G401.6 (cell line): ENCODE measurements around the gene TAS2R42.

ENCODE experiments used
- FAIRE-seq: peaks from 2 replicates; lab custom pipeline; 2012; peaks lifted over from hg19 to GRCh38; lab: Jason Lieb, UNC

Gene TAS2R42, protein sequence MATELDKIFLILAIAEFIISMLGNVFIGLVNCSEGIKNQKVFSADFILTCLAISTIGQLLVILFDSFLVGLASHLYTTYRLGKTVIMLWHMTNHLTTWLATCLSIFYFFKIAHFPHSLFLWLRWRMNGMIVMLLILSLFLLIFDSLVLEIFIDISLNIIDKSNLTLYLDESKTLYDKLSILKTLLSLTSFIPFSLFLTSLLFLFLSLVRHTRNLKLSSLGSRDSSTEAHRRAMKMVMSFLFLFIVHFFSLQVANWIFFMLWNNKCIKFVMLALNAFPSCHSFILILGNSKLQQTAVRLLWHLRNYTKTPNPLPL

DNA sequence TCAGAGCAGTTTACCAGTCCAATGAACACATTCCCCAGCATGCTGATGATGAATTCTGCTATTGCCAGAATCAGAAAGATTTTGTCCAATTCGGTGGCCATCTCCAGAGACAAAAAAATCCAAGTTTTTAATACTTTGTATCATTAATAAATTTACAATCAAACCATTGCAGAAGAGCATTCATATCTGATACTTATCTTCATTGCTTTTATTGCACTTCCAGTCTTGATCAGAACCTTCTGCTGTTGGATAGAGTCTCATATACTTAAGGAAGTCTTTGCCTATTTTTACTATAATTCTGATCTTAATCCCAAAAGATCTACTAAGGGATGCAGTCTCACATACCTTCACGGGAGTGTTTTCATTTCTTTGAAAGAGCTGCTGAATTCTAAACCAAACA lies at the start of gene TAS2R42:
Gene TAS2R42 (minus strand): TSS at position 101 of the 400 bp plus-strand sequence. CDS start 0 bp downstream, at position 101.
- FAIRE-seq, result no peak

DNA sequence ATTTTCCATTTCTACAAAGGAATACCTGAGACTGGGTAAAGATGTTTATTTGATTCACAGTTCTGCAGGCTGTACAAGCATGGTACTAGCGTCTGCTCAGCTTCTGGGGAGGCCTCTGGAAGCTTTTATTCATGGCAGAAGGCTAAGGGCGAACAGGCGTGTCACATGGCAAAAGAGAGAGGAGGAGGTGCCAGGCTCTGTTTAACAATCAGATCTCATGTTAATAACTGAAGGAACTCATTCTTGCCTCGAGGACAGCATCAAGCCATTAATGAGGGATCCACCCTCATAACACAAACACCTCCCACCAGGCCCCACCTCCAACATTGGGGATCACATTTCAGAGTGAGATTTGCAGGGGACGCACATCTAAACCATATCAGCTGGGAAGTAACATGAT lies 46.8 kb upstream of the TAS2R42 start:
- FAIRE-seq, result no peak

DNA sequence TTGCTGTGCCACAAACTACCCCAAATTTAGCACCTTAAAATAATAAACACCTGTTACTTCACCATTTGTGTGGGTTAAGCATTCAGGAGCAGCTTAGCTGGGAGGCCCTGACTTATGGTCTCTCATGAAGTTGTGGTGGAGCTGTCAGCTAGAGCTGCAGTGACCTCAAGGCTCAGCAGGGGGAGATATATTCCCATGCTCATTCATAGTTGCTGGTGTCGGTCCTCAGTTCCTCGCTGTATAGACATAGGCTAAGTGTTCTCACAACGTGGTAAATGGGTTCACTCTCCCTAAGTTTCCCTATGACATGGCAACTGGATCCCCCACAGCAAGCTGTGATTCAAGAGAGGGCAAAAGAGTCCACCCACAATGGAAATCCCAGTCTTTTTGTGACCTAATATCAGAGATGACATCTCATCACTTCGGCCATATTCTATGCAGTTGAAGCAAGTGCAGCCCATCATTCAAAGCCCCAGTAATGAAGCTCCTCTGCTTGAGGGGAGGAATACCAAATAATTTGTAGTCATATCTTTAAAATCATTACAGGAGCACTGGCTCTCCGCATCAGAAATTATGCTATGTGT lies 41.7 kb upstream of the TAS2R42 start:
- peak; percentile 3 for FAIRE-seq

DNA sequence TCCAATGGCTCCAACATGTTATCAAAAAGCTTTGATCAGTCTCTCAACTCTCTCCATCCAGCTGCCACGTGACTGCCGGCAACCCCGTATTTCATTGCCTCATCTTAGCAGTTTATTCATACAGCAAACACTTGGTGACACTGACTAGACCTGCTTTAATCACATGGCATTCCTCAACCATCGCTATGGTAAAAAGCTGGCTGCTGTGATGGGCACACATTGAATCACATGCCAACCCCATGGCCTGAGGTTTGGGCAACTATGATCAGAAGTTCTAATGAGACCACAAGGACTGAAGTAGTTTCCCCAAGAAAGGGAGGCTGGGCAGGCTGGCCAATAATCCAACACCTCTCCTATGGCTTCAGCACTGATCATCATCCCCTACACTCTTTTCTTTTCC lies 40.6 kb upstream of the TAS2R42 start:
- no peak for FAIRE-seq

DNA sequence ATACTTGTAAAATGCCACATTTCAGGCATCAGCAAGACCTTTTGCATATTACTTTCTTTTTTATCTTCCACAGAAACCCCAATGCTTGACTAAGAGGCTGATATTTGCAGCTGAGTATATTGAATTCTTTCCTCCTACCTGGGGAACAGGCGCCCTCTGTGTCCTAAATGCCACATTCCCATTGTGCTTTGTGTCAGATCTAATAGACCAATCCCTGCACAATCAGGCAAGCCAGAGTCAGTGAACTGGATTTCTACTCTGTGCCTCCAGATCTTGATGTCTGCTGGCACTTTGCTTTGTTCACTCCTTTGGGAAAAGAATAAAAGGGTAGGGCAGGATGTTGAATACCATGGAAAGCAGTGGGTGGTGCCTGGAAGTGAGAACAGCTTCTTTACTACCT lies 22.4 kb upstream of the TAS2R42 start:
- FAIRE-seq, result no peak

DNA sequence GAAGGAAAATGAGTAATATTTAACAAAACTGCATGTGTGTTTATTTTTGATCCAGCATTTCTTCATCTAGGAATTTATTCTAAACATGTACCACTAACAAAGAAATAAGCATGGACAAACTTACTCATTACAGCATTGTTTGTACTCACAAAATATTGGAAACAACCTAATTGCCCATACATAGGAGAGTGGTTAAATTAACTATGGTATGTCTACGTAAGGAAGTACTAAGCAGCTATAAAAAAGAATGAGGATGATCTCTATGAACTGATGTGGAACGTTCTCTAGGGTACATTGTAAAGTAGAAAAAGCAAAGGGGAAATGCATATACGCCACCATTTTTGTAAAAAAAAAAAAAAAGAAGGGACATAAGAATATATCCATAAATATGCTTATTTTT lies 17.4 kb upstream of the TAS2R42 start:
- no peak for FAIRE-seq

DNA sequence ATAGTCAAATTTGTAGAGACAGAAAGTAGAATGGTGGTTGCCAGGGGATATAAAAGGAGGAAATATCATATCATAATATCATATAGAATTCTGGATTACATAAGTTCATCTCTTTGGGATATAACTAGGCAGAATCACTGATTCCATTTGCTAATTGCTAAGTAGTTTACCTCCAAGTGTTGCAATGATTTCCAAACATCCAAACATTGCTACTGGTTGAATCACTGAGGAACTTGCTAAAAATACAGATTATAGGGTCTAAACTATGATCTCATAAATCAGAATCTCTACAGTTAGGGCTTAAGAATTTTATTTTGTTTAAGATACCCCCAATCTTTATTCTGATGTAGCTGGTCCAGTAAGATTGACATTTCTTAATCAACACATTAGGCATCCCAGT lies 16.1 kb upstream of the TAS2R42 start:
- no peak for FAIRE-seq

DNA sequence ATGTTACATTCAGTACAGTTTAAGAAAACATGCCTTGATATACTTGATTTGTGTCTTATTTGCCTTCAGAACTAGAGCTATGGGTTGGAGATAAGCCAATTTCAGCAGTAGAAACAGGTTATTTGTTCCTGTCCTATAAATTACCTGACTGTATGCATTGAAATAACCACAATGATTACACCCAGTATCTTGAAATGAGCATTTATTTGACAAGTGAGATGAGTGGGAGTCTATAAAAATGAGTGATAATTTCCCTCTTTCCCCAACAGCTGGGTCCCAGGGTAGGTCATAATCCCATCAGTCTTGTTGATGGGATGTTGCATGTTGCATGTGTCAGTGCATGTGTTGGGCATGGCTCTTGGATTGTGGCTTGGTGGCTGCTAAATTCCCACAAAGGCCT lies 3.7 kb downstream of the TAS2R42 start:
- FAIRE-seq, result no peak

DNA sequence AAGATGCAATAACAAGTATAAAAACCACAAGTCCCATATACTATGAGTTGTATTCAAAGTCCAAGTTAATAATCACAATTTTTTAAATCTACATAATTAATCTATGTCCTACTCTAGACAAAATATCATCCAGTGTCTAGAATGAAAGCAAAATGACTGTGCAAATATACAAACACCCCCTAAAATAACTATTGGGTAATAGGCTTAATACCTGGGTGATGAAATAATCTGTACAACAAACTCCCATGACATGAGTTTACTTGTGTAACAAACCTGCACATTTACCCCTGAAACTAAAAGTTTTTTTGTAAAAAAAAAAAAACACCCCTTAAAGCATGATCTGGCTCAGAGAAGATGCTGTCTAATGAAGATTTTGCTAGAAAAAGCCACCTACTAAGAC lies 4.2 kb downstream of the TAS2R42 start:
- FAIRE-seq, result no peak

DNA sequence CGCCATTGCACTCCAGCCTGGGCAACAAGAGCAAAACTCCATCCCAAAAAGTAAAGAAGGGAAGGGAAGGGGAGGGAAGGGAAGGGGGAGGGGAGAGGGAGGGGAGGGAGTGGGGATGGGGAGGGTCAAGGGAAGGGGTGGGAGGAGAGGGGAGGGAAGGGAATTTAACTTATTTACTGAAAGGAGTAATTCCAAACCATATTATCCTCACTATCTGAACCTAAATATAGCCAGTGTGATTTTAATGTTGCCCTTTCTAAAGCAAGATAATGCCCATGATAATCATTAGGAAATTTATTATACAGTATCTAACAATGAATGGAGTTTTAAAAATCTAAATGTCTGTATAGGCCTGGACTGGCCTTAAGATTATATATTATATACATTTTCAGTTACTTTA lies 8.5 kb downstream of the TAS2R42 start:
- FAIRE-seq, result no peak

DNA sequence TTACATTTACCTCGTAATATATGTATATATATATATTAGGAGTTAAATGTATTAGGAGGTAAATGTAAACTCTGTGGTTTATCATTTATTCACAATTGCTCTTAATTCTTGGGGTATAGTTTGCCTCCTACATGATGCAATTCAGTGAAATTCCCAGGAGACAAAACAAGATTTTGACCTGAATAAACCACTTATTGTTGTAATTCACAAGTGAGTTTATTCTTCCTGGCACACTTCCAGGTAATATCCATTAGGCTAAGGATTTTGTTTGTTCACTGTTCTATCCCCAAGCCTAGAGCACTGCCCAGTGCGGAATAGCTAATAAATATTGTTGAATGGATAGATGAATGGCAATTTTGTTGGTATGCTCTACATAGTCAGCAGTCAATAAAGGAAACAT lies 12.7 kb downstream of the TAS2R42 start:
- FAIRE-seq, result no peak

DNA sequence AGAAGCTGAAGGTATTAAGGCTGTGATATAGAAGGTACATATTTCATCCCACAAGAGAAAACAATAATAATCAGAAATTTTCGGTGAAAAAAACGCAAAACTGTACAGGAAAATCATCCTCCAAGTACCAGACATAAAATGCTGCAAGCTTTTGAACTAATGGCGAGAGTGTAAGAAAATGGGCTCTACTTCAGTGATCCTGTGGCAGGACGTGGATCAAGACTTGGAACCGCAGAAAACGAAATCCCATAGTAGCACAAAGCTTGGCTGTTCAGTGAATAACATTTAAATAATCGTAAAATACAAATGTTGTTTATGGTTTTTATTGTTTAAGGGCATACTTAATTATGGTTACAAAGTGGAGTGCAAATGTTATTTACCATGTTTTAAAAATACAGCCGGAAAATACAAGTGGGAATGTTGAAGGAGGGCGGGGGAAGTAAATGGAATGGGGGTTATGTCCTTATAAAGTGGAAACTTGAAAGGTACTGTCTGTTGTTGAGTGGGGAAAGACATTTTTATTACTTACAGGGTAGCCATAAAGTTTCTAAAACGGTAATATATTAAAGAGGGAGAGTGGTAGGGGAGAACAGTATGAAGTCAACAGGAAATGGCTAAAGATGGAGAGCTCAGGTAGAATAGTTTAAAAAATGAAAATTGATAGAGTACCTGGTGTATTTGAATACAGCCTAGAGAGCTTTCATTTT lies 14.6 kb downstream of the TAS2R42 start:
- peak; percentile 63 for FAIRE-seq

DNA sequence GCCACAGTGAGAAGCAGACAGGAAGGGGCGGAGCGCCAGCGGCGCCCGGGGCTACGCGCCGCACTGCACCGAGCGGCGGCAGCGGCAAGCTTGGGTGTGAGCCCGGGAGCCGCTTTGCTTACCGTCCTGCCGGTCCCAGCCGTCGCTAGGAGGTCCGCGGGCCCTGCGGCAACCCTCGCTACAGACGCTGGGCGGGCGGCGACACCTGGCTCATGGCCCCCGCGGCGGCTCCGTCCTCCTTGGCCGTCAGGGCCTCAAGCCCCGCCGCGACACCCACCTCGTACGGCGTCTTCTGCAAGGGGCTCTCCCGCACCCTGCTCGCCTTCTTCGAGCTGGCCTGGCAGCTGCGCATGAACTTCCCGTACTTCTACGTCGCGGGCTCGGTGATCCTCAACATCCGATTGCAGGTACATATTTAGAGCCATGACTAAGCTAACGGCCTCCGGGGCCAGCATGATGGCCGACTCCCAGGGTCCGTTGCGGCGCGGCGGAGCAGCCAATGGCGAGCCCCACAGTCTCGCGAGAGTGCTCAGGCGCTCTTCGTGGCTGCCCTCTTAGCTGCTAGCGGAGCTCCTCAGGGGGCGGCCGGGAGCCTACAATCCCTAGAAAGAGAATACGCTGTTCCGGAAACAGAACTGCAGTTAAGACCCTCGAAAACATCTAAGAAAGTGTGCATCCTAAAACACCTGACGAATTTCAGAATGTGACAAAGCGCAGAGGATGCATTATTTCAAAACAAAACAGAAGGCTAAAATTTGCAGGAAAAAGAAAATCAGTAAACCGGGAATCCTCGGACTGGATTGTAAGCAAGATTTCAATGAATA lies 15.4 kb downstream of the TAS2R42 start, which contains the start of gene SMIM10L1:
Gene SMIM10L1 (plus strand): TSS at position 50 of the 824 bp plus-strand sequence. CDS start 163 bp downstream, at position 213.
- FAIRE-seq, result peak; percentile 93

DNA sequence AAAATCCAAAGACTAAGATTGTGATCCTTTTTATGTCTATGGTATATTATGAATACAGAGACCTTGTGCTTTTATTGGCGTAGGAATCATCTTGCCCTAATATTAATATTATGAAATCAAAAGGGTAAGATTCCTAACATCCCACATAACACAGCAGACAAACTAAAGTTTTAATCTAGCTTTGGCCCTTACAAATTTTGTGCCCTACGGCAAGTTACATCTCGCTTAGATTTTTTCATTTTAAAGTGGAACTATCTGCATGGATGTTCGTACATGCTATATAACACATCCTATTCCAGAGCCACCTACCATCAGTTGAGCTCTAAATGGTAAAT lies 16.0 kb downstream of the TAS2R42 start:
- FAIRE-seq, result no peak

DNA sequence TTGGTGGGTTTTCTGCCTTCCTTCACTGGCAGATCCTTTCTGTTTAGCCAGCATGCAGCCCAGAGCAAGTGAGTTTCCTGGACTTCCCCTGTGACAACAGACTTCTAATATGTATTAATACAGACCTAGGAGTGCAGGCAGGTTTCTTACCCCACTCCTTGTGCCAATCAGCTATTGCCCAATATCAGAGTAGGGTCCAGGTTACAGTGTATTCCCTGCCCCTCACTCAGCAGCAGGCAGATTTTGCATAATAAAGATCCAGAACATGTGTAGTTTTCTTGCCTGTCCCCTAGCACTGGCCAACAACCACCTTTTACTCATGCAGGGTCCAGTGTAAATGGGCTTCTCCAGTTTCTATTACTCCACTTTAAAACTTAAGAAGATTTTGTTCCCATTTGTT lies 20.4 kb downstream of the TAS2R42 start:
- FAIRE-seq, result no peak

DNA sequence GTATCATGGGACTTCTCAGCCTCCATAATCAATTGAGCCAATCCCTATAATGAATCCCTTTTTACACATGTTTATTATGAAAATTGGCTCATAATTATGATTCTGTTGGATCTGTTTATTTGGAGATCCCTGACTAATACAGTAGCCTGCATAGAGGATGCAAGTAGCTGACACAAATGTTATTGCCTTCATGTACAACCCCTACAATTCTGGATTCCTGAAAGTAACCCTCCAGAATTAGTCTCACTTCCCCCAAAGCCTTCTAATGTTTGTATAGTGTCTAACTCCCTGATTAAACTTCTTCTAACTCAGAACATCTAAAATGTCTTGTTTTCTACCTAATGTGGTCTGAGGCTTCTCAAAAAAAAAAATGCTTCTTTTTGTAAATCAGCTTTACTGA lies 22.4 kb downstream of the TAS2R42 start:
- no peak for FAIRE-seq

DNA sequence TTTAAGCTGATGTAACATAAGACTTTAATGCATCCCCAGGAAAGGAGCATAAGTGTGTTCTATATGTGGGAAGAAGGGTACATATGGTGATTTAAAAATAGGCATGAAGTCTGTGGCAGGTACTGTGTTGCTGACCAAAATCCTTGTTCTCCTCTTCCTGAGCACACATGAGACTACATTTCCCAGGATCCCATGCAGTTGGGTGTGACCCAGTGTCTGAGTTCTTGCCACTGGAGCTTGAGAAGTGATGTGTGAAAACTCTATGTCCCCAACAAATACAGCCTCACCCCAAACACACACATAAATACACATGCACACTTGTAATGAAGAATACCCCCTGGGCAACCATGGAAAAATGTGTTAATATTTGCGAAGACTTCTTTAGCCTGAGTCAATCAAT lies 24.2 kb downstream of the TAS2R42 start:
- FAIRE-seq, result no peak

DNA sequence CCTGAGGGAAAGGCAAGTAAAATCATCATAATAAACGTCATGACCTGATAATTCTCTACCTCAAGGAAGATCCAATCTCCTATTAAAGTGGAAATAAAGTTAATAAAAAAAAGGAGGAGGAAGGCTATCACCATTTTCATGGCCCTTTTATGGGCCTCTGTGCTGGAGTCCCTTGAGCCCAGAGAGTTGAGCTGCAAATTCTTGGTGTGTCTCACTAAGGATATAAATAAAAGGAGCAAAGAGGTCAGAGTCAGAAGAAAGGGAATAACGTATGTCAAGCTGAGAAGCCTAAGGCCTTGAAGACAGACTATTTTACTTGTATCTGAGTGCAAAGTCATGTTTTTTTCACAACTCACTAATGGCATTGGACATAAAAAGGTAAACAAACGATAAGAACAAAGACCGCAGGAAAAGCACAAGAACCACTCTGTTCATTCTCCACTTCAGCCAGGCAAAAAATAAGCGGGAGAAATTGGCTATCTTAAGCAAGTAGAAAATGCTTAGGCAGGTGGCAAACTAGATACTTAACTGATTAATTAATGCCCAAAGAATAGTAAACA lies 27.8 kb downstream of the TAS2R42 start:
- no peak for FAIRE-seq

DNA sequence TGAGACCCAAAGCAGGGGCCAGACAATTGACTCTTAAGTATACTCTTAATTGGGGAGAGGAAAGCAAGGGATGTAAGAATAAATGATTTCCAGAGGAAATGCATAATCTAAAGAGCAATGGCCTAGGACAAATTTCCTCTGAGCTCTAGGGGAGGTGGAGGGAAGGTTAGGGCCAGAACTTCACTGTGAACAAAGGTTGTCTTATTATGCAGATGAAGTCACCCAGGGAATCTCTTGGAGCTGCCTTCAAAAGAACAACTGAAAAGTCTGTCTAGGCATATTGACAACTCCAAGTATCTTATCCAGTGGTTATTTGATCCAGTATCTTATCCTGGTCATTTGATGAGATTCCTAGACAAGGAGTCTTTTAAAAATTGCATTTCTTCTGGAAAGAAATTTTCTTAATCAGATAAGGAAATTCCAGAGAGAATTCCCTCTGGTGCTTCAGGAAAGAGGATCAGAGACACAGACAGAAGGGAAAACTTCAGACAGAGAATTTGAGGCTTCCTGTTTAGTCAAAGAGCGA lies 32.3 kb downstream of the TAS2R42 start:
- no peak for FAIRE-seq

DNA sequence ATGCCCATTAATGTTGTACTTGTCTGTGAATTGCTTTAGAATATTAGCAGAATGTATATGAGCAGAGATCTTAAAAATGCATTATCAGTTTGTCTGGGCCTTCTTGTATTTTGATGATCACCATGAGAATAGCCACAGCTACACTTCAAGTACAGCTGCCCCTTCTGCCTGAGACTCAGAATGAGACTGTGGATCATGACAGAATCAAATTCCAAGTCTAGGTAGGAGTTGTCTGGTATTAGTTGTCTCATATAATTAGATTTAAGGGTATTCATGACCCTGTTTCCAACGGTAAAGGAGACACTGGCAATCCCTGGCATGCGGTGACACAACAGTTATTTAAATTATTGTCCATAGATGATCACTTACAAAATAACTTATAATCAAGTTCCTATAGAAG lies 34.0 kb downstream of the TAS2R42 start:
- FAIRE-seq, result no peak

DNA sequence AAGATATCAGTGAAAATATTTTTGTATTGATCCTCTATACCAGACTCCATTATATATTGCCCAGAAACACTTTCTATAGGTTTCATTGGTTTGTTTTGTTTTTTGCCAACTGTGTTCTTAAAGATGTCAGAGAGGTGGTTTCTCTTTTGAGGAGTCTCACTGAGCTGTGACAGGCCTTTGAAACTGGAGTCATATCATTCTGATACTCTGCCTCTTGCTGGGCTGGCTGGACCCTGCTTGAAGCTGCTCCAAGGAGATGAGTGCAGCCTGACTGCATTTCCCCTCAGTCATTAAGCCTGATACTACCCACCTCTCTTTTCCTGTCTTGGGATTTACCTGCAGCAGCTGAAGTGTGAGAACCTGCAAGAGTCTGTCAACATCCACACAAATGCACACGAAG lies 35.9 kb downstream of the TAS2R42 start:
- FAIRE-seq, result no peak

DNA sequence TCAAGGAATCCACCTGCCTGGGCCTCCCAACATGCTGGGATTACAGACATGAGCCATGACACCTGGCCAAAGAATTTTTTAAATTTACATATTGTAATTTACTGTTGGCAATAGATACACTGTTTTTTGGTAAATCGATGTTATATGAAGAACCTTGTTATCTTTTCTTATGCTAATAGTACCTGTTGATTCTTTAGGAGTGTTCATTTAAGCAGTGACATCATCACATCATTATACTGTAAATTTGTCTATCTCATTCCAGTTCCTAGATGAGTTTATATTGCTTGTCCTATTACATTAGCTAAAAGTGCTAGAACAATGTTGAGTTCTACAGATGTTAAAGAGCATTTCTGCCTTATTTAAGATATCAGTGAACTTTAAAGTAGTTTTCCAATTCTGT lies 39.3 kb downstream of the TAS2R42 start:
- FAIRE-seq, result no peak
